Measurements from ENCODE around the gene KLHDC9.

KLHDC9 gene

GRCh38 chr1:161088587-161089110, 9.5 kb upstream of the KLHDC9 start:
- Histone ChIP-seq H3K9ac (ENCODE audit: low read depth, low read length) (no peak overlapping the region), H3K9me3 (ENCODE audit: insufficient read depth, low read depth, low read length) (no peaks in the 10 kb centered on the region), H3K4me1 (ENCODE audit: insufficient read depth, low read length) (peaks cover 15% of the 10 kb centered on the region; the same call in 1 of the 2 replicates), H3K27me3 (ENCODE audit: insufficient read depth, low read length) (no peaks in the 10 kb centered on the region), H3K4me3 (ENCODE audit: low read length) (no peak overlapping the region), H3K27ac (ENCODE audit: low read depth, low read length) (no peak overlapping the region), H3K36me3 (ENCODE audit: insufficient read depth, low read length) (no peaks in the 10 kb centered on the region)
- WGBS = 87% methylated on average over 2 of the region's 3 CpGs

DNA sequence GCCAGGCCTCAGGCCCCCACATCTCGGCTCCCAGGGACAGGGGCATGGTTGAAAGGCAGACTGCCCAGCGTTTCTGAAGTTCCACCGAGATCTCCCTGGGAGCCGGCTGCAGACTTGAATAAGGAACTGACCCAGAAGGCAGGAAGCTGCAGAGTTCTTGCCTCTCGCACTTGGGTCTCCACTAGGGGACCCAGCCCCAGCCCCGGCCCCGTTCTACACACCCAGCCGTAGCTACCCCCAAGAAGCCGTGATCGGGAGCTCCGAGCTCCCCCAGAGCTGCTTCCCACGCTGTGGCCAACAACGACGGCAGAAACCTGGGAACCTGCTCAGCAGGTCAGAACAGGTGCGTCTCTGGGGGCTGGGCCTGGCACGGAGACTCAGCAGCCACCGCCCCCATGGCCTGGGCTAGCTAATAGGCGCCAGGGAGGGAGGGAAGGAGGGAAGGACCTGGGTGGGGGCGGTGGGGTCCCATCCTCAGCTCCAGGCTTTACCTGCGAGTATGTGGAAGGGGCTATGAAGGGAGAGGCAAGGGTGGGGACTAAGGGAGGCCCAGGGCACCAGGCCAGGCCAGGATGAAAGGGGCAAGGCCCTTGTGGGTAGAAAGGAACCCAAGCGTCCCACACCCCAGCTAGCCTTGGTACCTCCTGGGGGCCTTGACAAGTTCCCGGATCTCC, 8.8 kb upstream of the KLHDC9 start, which contains the start of gene NECTIN4:
Gene NECTIN4, minus strand, starts transcription at position 308 of the 674 bp plus-strand sequence. Its CDS starts 262 bp downstream, at position 46.
- no peaks in the 10 kb centered on the region for H3K27me3 ChIP-seq (ENCODE audit: insufficient read depth, low read length)
- no peak within 1 kb of the TSS for H3K4me3 ChIP-seq (ENCODE audit: low read length)
- no peak within 1 kb of the TSS for H3K27ac ChIP-seq (ENCODE audit: low read depth, low read length)
- no peak within 1 kb of the TSS for H3K9ac ChIP-seq (ENCODE audit: low read depth, low read length)
- H3K36me3 ChIP-seq (ENCODE audit: insufficient read depth, low read length) = no peaks in the 10 kb centered on the region
- no peaks in the 10 kb centered on the region for H3K9me3 ChIP-seq (ENCODE audit: insufficient read depth, low read depth, low read length)
- peaks cover 15% of the 10 kb centered on the region; the same call in 1 of the 2 replicates for H3K4me1 ChIP-seq (ENCODE audit: insufficient read depth, low read length)
- 88% methylated on average over 22 of the region's 22 CpGs for WGBS

GRCh38 chr1:161089938-161090337, 8.2 kb upstream of the KLHDC9 start:
- Histone ChIP-seq H3K27ac (ENCODE audit: low read depth, low read length) (no peak overlapping the region), H3K9me3 (ENCODE audit: insufficient read depth, low read depth, low read length) (no peaks in the 10 kb centered on the region), H3K4me3 (ENCODE audit: low read length) (no peak overlapping the region), H3K9ac (ENCODE audit: low read depth, low read length) (no peak overlapping the region), H3K36me3 (ENCODE audit: insufficient read depth, low read length) (no peaks in the 10 kb centered on the region), H3K27me3 (ENCODE audit: insufficient read depth, low read length) (no peaks in the 10 kb centered on the region), H3K4me1 (ENCODE audit: insufficient read depth, low read length) (peaks cover 13% of the 10 kb centered on the region; the same call in 1 of the 2 replicates)
- WGBS = 93% methylated on average over 5 of the region's 5 CpGs

DNA sequence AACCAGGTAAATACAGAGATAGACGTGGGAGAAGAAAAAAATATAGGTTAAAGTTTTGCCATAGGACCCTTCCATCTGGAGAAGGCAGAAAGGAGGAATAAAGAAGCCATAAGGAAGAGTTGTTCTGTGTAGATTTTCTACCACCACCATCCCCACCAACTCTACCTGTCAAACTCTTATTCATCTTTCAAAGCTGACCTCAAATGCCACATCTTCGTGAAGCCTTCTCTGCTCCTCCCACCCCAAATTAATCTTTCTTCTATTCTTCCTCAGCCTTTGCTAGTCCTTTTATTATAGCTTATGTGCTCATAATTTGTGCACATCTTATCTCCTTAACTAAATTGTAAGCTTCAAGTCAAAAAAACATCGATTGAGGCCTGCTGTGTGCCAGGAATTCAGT, 7.5 kb upstream of the KLHDC9 start:
- WGBS = 91% methylated on average over 3 of the region's 3 CpGs
- Histone ChIP-seq H3K4me1 (ENCODE audit: insufficient read depth, low read length) (peaks cover 8% of the 10 kb centered on the region; the same call in 1 of the 2 replicates), H3K27me3 (ENCODE audit: insufficient read depth, low read length) (no peaks in the 10 kb centered on the region), H3K9ac (ENCODE audit: low read depth, low read length) (no peak overlapping the region), H3K4me3 (ENCODE audit: low read length) (no peak overlapping the region), H3K27ac (ENCODE audit: low read depth, low read length) (no peak overlapping the region), H3K36me3 (ENCODE audit: insufficient read depth, low read length) (no peaks in the 10 kb centered on the region), H3K9me3 (ENCODE audit: insufficient read depth, low read depth, low read length) (no peaks in the 10 kb centered on the region)

- Histone ChIP-seq H3K27ac (ENCODE audit: low read depth, low read length) (no peak overlapping the region), H3K9ac (ENCODE audit: low read depth, low read length) (no peak overlapping the region), H3K36me3 (ENCODE audit: insufficient read depth, low read length) (no peaks in the 10 kb centered on the region), H3K4me1 (ENCODE audit: insufficient read depth, low read length) (peaks cover 6% of the 10 kb centered on the region; the same call in 1 of the 2 replicates), H3K4me3 (ENCODE audit: low read length) (no peak overlapping the region), H3K27me3 (ENCODE audit: insufficient read depth, low read length) (no peaks in the 10 kb centered on the region), H3K9me3 (ENCODE audit: insufficient read depth, low read depth, low read length) (no peaks in the 10 kb centered on the region)
- 93% methylated on average over 5 of the region's 5 CpGs for WGBS
These were observed 7.1 kb upstream of the KLHDC9 start for GRCh38 chr1:161091093-161091492.

- Histone ChIP-seq H3K9me3 (ENCODE audit: insufficient read depth, low read depth, low read length) (no peaks in the 10 kb centered on the region), H3K4me1 (ENCODE audit: insufficient read depth, low read length) (no peaks in the 10 kb centered on the region), H3K9ac (ENCODE audit: low read depth, low read length) (no peak overlapping the region), H3K27me3 (ENCODE audit: insufficient read depth, low read length) (no peaks in the 10 kb centered on the region), H3K4me3 (ENCODE audit: low read length) (no peak overlapping the region), H3K36me3 (ENCODE audit: insufficient read depth, low read length) (no peaks in the 10 kb centered on the region), H3K27ac (ENCODE audit: low read depth, low read length) (no peak overlapping the region)
- WGBS = 82% methylated on average over 7 of the region's 7 CpGs
These were observed 6.2 kb upstream of the KLHDC9 start for GRCh38 chr1:161091796-161092507.

- Histone ChIP-seq H3K27me3 (ENCODE audit: insufficient read depth, low read length) (no peaks in the 10 kb centered on the region), H3K4me3 (ENCODE audit: low read length) (no peak overlapping the region), H3K9me3 (ENCODE audit: insufficient read depth, low read depth, low read length) (no peaks in the 10 kb centered on the region), H3K9ac (ENCODE audit: low read depth, low read length) (no peak overlapping the region), H3K36me3 (ENCODE audit: insufficient read depth, low read length) (no peaks in the 10 kb centered on the region), H3K4me1 (ENCODE audit: insufficient read depth, low read length) (no peaks in the 10 kb centered on the region), H3K27ac (ENCODE audit: low read depth, low read length) (no peak overlapping the region)
- 81% methylated on average over 3 of the region's 3 CpGs for WGBS
These were observed 5.5 kb upstream of the KLHDC9 start for GRCh38 chr1:161092621-161093028.

DNA sequence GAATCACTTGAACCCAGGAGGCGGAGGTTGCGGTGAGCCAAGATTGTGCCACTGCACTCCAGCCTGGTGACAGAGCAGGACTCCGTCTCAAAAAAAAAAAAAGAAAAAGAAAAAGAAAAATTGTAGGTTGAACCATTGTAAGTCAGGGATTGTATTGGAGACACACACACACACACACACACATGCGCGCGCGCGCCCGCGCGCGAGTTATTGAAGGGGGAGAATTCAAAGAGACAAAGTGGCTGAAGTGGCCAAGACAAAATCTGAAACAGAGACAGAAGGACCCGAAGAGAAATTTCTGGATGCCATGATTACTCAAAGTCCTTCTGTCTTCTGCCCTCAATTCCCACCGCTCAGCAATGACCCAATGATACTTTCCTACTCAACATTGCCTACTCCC, 3.7 kb upstream of the KLHDC9 start:
- H3K36me3 ChIP-seq (ENCODE audit: insufficient read depth, low read length) = no peaks in the 10 kb centered on the region
- H3K27ac ChIP-seq (ENCODE audit: low read depth, low read length) = no peak overlapping the region
- no peak overlapping the region for H3K4me3 ChIP-seq (ENCODE audit: low read length)
- no peak overlapping the region for H3K9ac ChIP-seq (ENCODE audit: low read depth, low read length)
- H3K9me3 ChIP-seq (ENCODE audit: insufficient read depth, low read depth, low read length) = no peaks in the 10 kb centered on the region
- 92% methylated on average over 7 of the region's 14 CpGs for whole genome bisulfite sequencing
- H3K4me1 ChIP-seq (ENCODE audit: insufficient read depth, low read length) = no peaks in the 10 kb centered on the region
- no peaks in the 10 kb centered on the region for H3K27me3 ChIP-seq (ENCODE audit: insufficient read depth, low read length)

DNA sequence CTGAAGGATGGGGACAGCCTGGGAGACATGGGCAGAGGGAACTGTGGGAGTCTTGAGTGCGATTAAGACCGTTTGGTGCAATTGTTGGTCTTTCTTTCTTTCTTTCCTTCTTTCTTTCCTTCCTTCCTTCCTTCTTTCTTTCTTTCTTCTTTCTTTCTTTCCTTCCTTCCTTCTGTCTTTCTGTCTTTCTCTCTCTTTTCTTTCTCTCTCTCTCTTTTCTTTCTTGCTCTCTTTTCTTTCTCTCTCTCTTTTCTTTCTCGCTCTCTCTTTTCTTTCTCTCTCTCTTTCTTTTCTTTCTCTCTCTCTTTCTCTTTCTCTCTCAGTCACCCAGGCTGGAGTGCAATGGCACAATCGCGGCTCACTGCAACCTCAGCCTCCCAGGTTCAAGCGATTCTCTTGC, 2.9 kb upstream of the KLHDC9 start:
- 97% methylated on average over 6 of the region's 6 CpGs for WGBS
- no peak overlapping the region for H3K4me3 ChIP-seq (ENCODE audit: low read length)
- no peak overlapping the region for H3K27ac ChIP-seq (ENCODE audit: low read depth, low read length)
- peaks cover 6% of the 10 kb centered on the region for H3K36me3 ChIP-seq (ENCODE audit: insufficient read depth, low read length)
- H3K9ac ChIP-seq (ENCODE audit: low read depth, low read length) = no peak overlapping the region
- H3K27me3 ChIP-seq (ENCODE audit: insufficient read depth, low read length) = no peaks in the 10 kb centered on the region
- no peaks in the 10 kb centered on the region for H3K4me1 ChIP-seq (ENCODE audit: insufficient read depth, low read length)
- no peaks in the 10 kb centered on the region for H3K9me3 ChIP-seq (ENCODE audit: insufficient read depth, low read depth, low read length)

- peaks cover 13% of the 10 kb centered on the region for H3K36me3 ChIP-seq (ENCODE audit: insufficient read depth, low read length)
- no peaks in the 10 kb centered on the region for H3K9me3 ChIP-seq (ENCODE audit: insufficient read depth, low read depth, low read length)
- no peaks in the 10 kb centered on the region for H3K27me3 ChIP-seq (ENCODE audit: insufficient read depth, low read length)
- H3K9ac ChIP-seq (ENCODE audit: low read depth, low read length) = no peak overlapping the region
- H3K27ac ChIP-seq (ENCODE audit: low read depth, low read length) = no peak overlapping the region
- 72% methylated on average over 2 of the region's 2 CpGs for WGBS
- H3K4me1 ChIP-seq (ENCODE audit: insufficient read depth, low read length) = no peaks in the 10 kb centered on the region
- H3K4me3 ChIP-seq (ENCODE audit: low read length) = no peak overlapping the region
These were observed 2.1 kb upstream of the KLHDC9 start for GRCh38 chr1:161096015-161096414.

DNA sequence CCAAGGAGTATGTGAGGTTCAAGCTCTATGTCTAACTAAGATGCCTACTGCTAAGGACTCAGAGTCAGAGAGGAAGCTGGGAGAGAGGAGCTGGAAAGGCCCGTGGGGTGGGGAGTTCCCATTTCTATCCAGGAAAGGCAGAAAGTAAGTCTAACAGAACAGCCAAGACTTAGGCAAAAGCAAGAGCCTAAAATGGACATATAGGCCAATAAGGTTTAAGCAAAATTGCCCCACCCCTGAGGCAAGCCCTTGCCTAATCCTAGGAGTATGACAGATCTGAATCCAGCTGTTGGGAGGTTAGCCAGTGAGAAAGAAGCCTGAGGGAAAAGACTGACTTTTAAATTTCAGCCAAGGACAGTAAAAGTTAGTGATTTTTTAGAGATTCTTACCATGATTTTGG, 1.6 kb upstream of the KLHDC9 start:
- no peak overlapping the region for H3K27ac ChIP-seq (ENCODE audit: low read depth, low read length)
- no peak overlapping the region for H3K4me3 ChIP-seq (ENCODE audit: low read length)
- no peak overlapping the region for H3K9ac ChIP-seq (ENCODE audit: low read depth, low read length)
- no peaks in the 10 kb centered on the region for H3K9me3 ChIP-seq (ENCODE audit: insufficient read depth, low read depth, low read length)
- peaks cover 15% of the 10 kb centered on the region for H3K36me3 ChIP-seq (ENCODE audit: insufficient read depth, low read length)
- WGBS = 77% methylated on average over 1 of the region's 1 CpG
- no peaks in the 10 kb centered on the region for H3K27me3 ChIP-seq (ENCODE audit: insufficient read depth, low read length)
- no peaks in the 10 kb centered on the region for H3K4me1 ChIP-seq (ENCODE audit: insufficient read depth, low read length)

Measured in HUES64 (cell line).